GM23248 (cell line): ENCODE measurements around the gene HCFC1R1.

ENCODE experiments used
- EZH2 ChIP-seq: fragments of 200-600 bp; sonication (generic); IDR thresholded peaks from 2 replicates; pipeline ENCODE4 v1.6.1; 2018; ENCODE audit warnings: antibody characterized with exemption, mild to moderate bottlenecking; ENCODE audit not compliant: insufficient read depth, poor library complexity, severe bottlenecking
- EZH2phosphoT487 ChIP-seq: fragments of 200-600 bp; sonication (generic); IDR thresholded peaks from 2 replicates; pipeline ENCODE4 v1.6.1; 2018; ENCODE audit warnings: antibody characterized with exemption, moderate library complexity, mild to moderate bottlenecking, low read depth; ENCODE audit not compliant: insufficient read depth

GRCh38 chr16:3004319-3004718 lies 19.4 kb downstream of the HCFC1R1 start:
- TF ChIP-seq EZH2 (no peak), EZH2phosphoT487 (no peak)
